Loucy (cell line): ENCODE results near the gene CST5.
"Not testable (repeated sequence)": the region's sequence is repeated elsewhere in the genome, so short reads cannot be mapped to it uniquely, and the experiment has no call there.

Experiments used
- CTCF ChIP-seq: fragments of 200-600 bp; sonication (generic); conservative IDR thresholded peaks from 2 replicates; pipeline ENCODE4 v1.5.1; 2014; ENCODE audit warnings: mild to moderate bottlenecking, antibody characterized with exemption, low read length
- EZH2phosphoT487 ChIP-seq: fragments of 200-600 bp; IDR thresholded peaks from 2 replicates; pipeline ENCODE4 v1.6.1; 2018; ENCODE audit warnings: antibody characterized with exemption, mild to moderate bottlenecking, moderate library complexity, borderline replicate concordance

GRCh38 chr20:23831961-23832360 is 47.6 kb downstream of the CST5 start:
- TF ChIP-seq CTCF, EZH2phosphoT487: not testable (repeated sequence)
